ENCODE measurements around the gene LDB3. TPM values are rescaled to one million over a fixed set of nuclear protein-coding genes. Genes with fewer than 3 reads are reported as not detected.

Gene LDB3
- total and polyA plus RNA-seq, 2 of the 4 experiments (the other 2 are of a cell fraction), result 0.36 to 2.6 TPM

DNA sequence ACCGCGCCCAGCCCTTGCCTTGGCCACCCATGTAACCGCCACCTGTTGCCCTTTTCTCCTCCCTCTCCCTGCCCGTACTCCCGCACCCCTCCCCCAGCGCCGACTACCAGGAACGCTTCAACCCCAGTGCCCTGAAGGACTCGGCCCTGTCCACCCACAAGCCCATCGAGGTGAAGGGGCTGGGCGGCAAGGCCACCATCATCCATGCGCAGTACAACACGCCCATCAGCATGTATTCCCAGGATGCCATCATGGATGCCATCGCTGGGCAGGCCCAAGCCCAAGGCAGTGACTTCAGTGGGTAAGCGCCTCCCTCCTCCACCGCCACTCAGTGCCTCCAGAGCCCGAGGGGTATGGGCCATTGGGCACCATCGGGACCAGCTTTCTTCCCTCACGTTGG, 18.7 kb downstream of the LDB3 start (continued):
- TF ChIP-seq RCOR1 (IDR thresholded peaks at IDR 0.05; ENCODE audit: insufficient replicate concordance, low read length), result no peak
- TF ChIP-seq ELK1 (IDR thresholded peaks at IDR 0.05; ENCODE audit: borderline replicate concordance, low read depth, low read length), result no peak

- no peaks in the 10 kb centered on the region for H3K9me3 ChIP-seq (ENCODE audit: control insufficient read depth, insufficient read depth, low read length)
- CTCF ChIA-PET, result interaction anchor here (0.6 to 1.4 kb wide), 4 partner anchors 10 to 213 kb away, joined by 3 to 5 read pairs (median 4); no protein-coding TSS in a partner anchor
- H3K4ac ChIP-seq (ENCODE audit: low read depth, low read length), result peak overlapping the region; percentile 99
- peaks cover 29% of the 10 kb centered on the region for H3K4me1 ChIP-seq (ENCODE audit: control insufficient read depth, insufficient read depth, low read length)
- H2AK5ac ChIP-seq (ENCODE audit: low read depth, low read length), result peak overlapping the region; percentile 100; the same call in 1 of the 2 replicates
- H3K9ac ChIP-seq (ENCODE audit: low read depth, low read length), result peak overlapping the region; percentile 31
- peak overlapping the region; percentile 76 for H4K5ac ChIP-seq (ENCODE audit: low read depth, low read length)
- H3K23ac ChIP-seq (ENCODE audit: low read depth, low read length), result peak overlapping the region; percentile 61; the same call in 1 of the 2 replicates
- ATAC-seq (ENCODE audit: low read depth), result peak; percentile 69
- in situ Hi-C loops (cut with MboI; ENCODE audit: low sequenced_read_pairs), result no loop called here
- H4K8ac ChIP-seq (ENCODE audit: low read depth in 2 of 2, low read length in 2 of 2), result peak overlapping the region; percentile 73 to 91; a peak in 3 of 4 replicates
- H4K91ac ChIP-seq (ENCODE audit: insufficient read depth, low read depth, low read length), result peak overlapping the region; percentile 99
- dilution Hi-C loops (cut with HindIII; ENCODE audit: low sequenced_read_pairs, unreplicated experiment), result no loop called here
- H3K14ac ChIP-seq (replicated peaks; ENCODE audit: low read depth, low read length), result peak overlapping the region; percentile 82
- peak overlapping the region; percentile 37 for H3K4me2 ChIP-seq (ENCODE audit: low read depth, low read length)
- peak overlapping the region; percentile 63 for H2AFZ ChIP-seq (replicated peaks; ENCODE audit: low read length, poor library complexity)
- H3K18ac ChIP-seq (ENCODE audit: low read depth, low read length), result peak overlapping the region; percentile 96
- BruUV-seq (replicated peaks), result no TSS peak
- no peaks in the 10 kb centered on the region for H3K36me3 ChIP-seq (ENCODE audit: control insufficient read depth, insufficient read depth, low read length)
- no peak for TF ChIP-seq POLR2A (IDR thresholded peaks at IDR 0.05; ENCODE audit: low read depth, low read length)
- no peak for TF ChIP-seq CHD1 (IDR thresholded peaks at IDR 0.05; ENCODE audit: low read depth, low read length)
- peak; percentile 14 for TF ChIP-seq RCOR1 (IDR thresholded peaks at IDR 0.05; ENCODE audit: insufficient replicate concordance, low read length)
- no peak for TF ChIP-seq ELK1 (IDR thresholded peaks at IDR 0.05; ENCODE audit: borderline replicate concordance, low read depth, low read length)
- TF ChIP-seq RAD21 (IDR thresholded peaks at IDR 0.05; ENCODE audit: low read length), result no peak
- TF ChIP-seq MAFK (IDR thresholded peaks at IDR 0.05; ENCODE audit: low read depth, low read length), result peak; percentile 46
- TF ChIP-seq FOS (IDR thresholded peaks at IDR 0.05; ENCODE audit: low read depth, low read length), result no peak
- peak overlapping the region; percentile 84 for H2BK5ac ChIP-seq (ENCODE audit: low read depth, low read length, poor library complexity, severe bottlenecking)
- peak overlapping the region; percentile 95 for H2AK9ac ChIP-seq (replicated peaks; ENCODE audit: low read depth, low read length, poor library complexity)
- intact Hi-C loops (cut with micrococcal nuclease), result loop anchor here (1.0 to 2.0 kb wide), 4 partner anchors 69 to 368 kb away; partner anchors contain the start of gene BMPR1A
- H3K79me1 ChIP-seq (ENCODE audit: low read depth in 1 of 2, low read length in 2 of 2), result no peaks in the 10 kb centered on the region
- WGBS, 2 experiments (ENCODE audit: extremely low coverage in 2 of 2, insufficient read length in 1 of 2), result no CpG with 5 or more reads among the region's 4 CpGs
- peak overlapping the region; percentile 100 for H2BK120ac ChIP-seq (ENCODE audit: low read depth, low read length)
- peaks cover 15% of the 10 kb centered on the region for H3K9me1 ChIP-seq (ENCODE audit: insufficient read depth, low read length)
- H3K27me3 ChIP-seq (ENCODE audit: control insufficient read depth, insufficient read depth, low read length), result no peaks in the 10 kb centered on the region
- peak; percentile 82 for DNase-seq
- peak overlapping the region; percentile 79 for H3K56ac ChIP-seq (ENCODE audit: extremely low read depth, insufficient read depth, low read length)
- no peak overlapping the region for H3K4me3 ChIP-seq (ENCODE audit: insufficient read depth, low read depth, low read length)
- peak overlapping the region; percentile 92 for H2BK20ac ChIP-seq (ENCODE audit: low read depth, low read length)
- peak overlapping the region; percentile 29; the same call in 2 of the 3 replicates for H2BK15ac ChIP-seq (ENCODE audit: low read depth, low read length)
- H3K27ac ChIP-seq (ENCODE audit: insufficient read depth, low read length), result peak overlapping the region; percentile 92
- POLR2A ChIA-PET (ENCODE audit: unreplicated experiment), result interaction anchor here (0.6 kb wide), 1 partner anchor 209 kb away, joined by 6 read pairs; no protein-coding TSS in a partner anchor
- H4K20me1 ChIP-seq (ENCODE audit: insufficient read depth, low read length), result no peaks in the 10 kb centered on the region
These were observed 19.4 kb downstream of the LDB3 start for GRCh38 chr10:86687750-86688149.

Measured in IMR-90 (cell line).